SK-N-SH (cell line): Measurements from ENCODE around the gene PDE6D. TPM values are rescaled to one million over a fixed set of nuclear protein-coding genes. Genes with fewer than 3 reads are reported as not detected.

Source experiments
- CTCF ChIA-PET: fragments of 300-600, 350-600 bp; formaldehyde crosslinking; extraction: SDS; loops from one replicate; lab custom pipeline; 2021; lab: Yijun Ruan, JAX
- POLR2A ChIA-PET: fragments of 350-600 bp; sonication (Branson Sonifier 250); formaldehyde crosslinking; extraction: SDS; loops from one replicate; lab custom pipeline; 2020; ENCODE audit warnings: antibody characterized with exemption, inconsistent platforms; lab: Yijun Ruan, JAX
- DNase-seq: peaks from one replicate; pipeline ENCODE4 v3.0.0; 2012
- H2AFZ ChIP-seq: fragments of 200-600 bp; sonication (generic); 2 replicates; pipeline ENCODE4 v1.8.1; 2016; ENCODE audit warnings: antibody characterized with exemption, mild to moderate bottlenecking, low read depth
- H3F3A ChIP-seq: fragments of 200-600 bp; sonication (generic); replicated peaks from 2 replicates; pipeline ENCODE3; 2016; ENCODE audit warnings: antibody characterized with exemption, mild to moderate bottlenecking; ENCODE audit not compliant: insufficient read depth
- H3K27ac ChIP-seq, 2 experiments: fragments of 200-500 bp in 1 of 2; fragments of 200-600 bp in 1 of 2; sonication (Bioruptor generic) in 1 of 2; sonication (generic), shearing (Covaris generic) in 1 of 2; 2 replicates each; pipeline versions ENCODE4 v1.5.1 to v1.6.1; 2014 to 2016; ENCODE audit warnings: low read depth in 2 of 2, inconsistent platforms in 1 of 2, low read length in 1 of 2, mild to moderate bottlenecking in 1 of 2, mixed read lengths in 1 of 2
- H3K27me3 ChIP-seq: fragments of 200-600 bp; sonication (generic), shearing (Covaris generic); 2 replicates; pipeline ENCODE4 v1.6.1; 2016; ENCODE audit warnings: mixed run types; ENCODE audit not compliant: insufficient read depth
- H3K36me3 ChIP-seq, 2 experiments: fragments of 200-500 bp in 1 of 2; fragments of 200-600 bp in 1 of 2; sonication (Bioruptor generic) in 1 of 2; sonication (generic) in 1 of 2; replicated peaks in 1 of 2; 2 replicates each; pipeline versions ENCODE3 to v1.5.1; 2014 to 2016; ENCODE audit warnings: low read length in 1 of 2, mild to moderate bottlenecking in 1 of 2; ENCODE audit not compliant: insufficient read depth in 2 of 2, control insufficient read depth in 1 of 2
- H3K4me1 ChIP-seq, 2 experiments: fragments of 200-500 bp in 1 of 2; fragments of 200-600 bp in 1 of 2; sonication (Bioruptor generic) in 1 of 2; sonication (generic), shearing (Covaris generic) in 1 of 2; 2 replicates each; pipeline versions ENCODE4 v1.5.1 to v1.6.1; 2014 to 2016; ENCODE audit warnings: low read depth in 1 of 2, low read length in 1 of 2, mixed run types in 1 of 2; ENCODE audit not compliant: insufficient read depth in 2 of 2, control insufficient read depth in 1 of 2
- H3K4me2 ChIP-seq: fragments of 200-600 bp; sonication (generic), shearing (Covaris generic); 2 replicates; pipeline ENCODE4 v1.6.1; 2017; ENCODE audit warnings: mixed run types
- H3K4me3 ChIP-seq, 2 experiments: fragments of 200-500 bp in 1 of 2; fragments of 200-600 bp in 1 of 2; sonication (Bioruptor generic) in 1 of 2; sonication (generic), shearing (Covaris generic) in 1 of 2; 2 replicates each; pipeline versions ENCODE4 v1.5.1 to v1.8.1; 2014 to 2016; ENCODE audit warnings: low read depth in 2 of 2, inconsistent platforms in 1 of 2, low read length in 1 of 2, mild to moderate bottlenecking in 1 of 2, mixed read lengths in 1 of 2, moderate library complexity in 1 of 2
- H3K79me2 ChIP-seq: fragments of 200-600 bp; sonication (generic); 2 replicates; pipeline ENCODE4 v1.8.1; 2017; ENCODE audit warnings: mild to moderate bottlenecking; ENCODE audit not compliant: insufficient read depth
- H3K9ac ChIP-seq: fragments of 200-600 bp; sonication (generic); 2 replicates; pipeline ENCODE4 v1.6.1; 2017; ENCODE audit warnings: mixed run types
- H3K9me2 ChIP-seq: fragments of 200-600 bp; sonication (generic); 2 replicates; pipeline ENCODE4 v1.6.1; 2017; ENCODE audit warnings: mixed run types
- H3K9me3 ChIP-seq: fragments of 200-600 bp; sonication (generic); 2 replicates; pipeline ENCODE4 v1.6.1; 2017; ENCODE audit warnings: mixed run types, mild to moderate bottlenecking, moderate library complexity
- H4K20me1 ChIP-seq: fragments of 200-600 bp; sonication (generic); 2 replicates; pipeline ENCODE4 v1.6.1; 2017; ENCODE audit warnings: mild to moderate bottlenecking, mixed run types; ENCODE audit not compliant: insufficient read depth
- CHD2 ChIP-seq: fragments of 150-350 bp; IDR thresholded peaks from 2 replicates; pipeline ENCODE4 v1.6.1; 2018; ENCODE audit warnings: low read length; ENCODE audit not compliant: partially characterized antibody
- ELF1 ChIP-seq: IDR thresholded peaks from 2 replicates; pipeline ENCODE4 v1.4.0; 2012
- EP300 ChIP-seq, 2 experiments: IDR thresholded peaks; 2 replicates each; pipeline versions ENCODE4 v1.4.0 to v1.6.1; 2012; ENCODE audit warnings: borderline replicate concordance in 1 of 2, low read depth in 1 of 2, low read length in 1 of 2
- EZH2phosphoT487 ChIP-seq: fragments of 200-600 bp; sonication (generic); IDR thresholded peaks from 2 replicates; pipeline ENCODE4 v1.6.1; 2017; ENCODE audit warnings: low read depth, mixed run types, mild to moderate bottlenecking, antibody characterized with exemption, moderate library complexity, borderline replicate concordance
- FOXJ3 ChIP-seq: sonication (generic); formaldehyde crosslinking; IDR thresholded peaks from 2 replicates; pipeline ENCODE4 v1.5.1; 2020; ENCODE audit warnings: mild to moderate bottlenecking, missing genetic modification reagents
- FOXM1 ChIP-seq: IDR thresholded peaks from 2 replicates; pipeline ENCODE4 v1.4.0; 2012; ENCODE audit warnings: low read depth, mild to moderate bottlenecking
- GABPA ChIP-seq: IDR thresholded peaks from 2 replicates; pipeline ENCODE4 v1.4.0; 2012; ENCODE audit warnings: low read depth, mild to moderate bottlenecking
- GATA2 ChIP-seq: sonication (generic); formaldehyde crosslinking; IDR thresholded peaks from 2 replicates; pipeline ENCODE4 v1.5.0; 2020; ENCODE audit warnings: mild to moderate bottlenecking, missing genetic modification reagents
- NRF1 ChIP-seq: IDR thresholded peaks from 2 replicates; pipeline ENCODE4 v1.6.1; 2012; ENCODE audit warnings: low read depth, mild to moderate bottlenecking, low read length
- RAD21 ChIP-seq: IDR thresholded peaks from 2 replicates; pipeline ENCODE4 v1.6.1; 2012; ENCODE audit warnings: mild to moderate bottlenecking, low read length
- RCOR1 ChIP-seq: fragments of 150-350 bp; IDR thresholded peaks from 2 replicates; pipeline ENCODE4 v1.6.1; 2017; ENCODE audit warnings: antibody characterized with exemption, low read length
- RFX5 ChIP-seq: IDR thresholded peaks from 2 replicates; pipeline ENCODE4 v1.6.1; 2012; ENCODE audit warnings: mild to moderate bottlenecking, improper control_type of control experiment, low read length
- RXRA ChIP-seq: IDR thresholded peaks from 2 replicates; pipeline ENCODE4 v1.4.0; 2012; ENCODE audit warnings: low read depth, mild to moderate bottlenecking, borderline replicate concordance
- SIN3A ChIP-seq: IDR thresholded peaks from 2 replicates; pipeline ENCODE4 v1.6.1; 2012; ENCODE audit warnings: low read depth, mild to moderate bottlenecking, low read length, moderate library complexity, borderline replicate concordance
- SMC3 ChIP-seq: IDR thresholded peaks from 2 replicates; pipeline ENCODE4 v1.6.1; 2012; ENCODE audit warnings: low read depth, low read length, improper control_type of control experiment
- TAF1 ChIP-seq: IDR thresholded peaks from 2 replicates; pipeline ENCODE4 v1.6.1; 2012; ENCODE audit warnings: low read depth, mild to moderate bottlenecking, low read length, moderate library complexity, borderline replicate concordance
- TCF12 ChIP-seq: IDR thresholded peaks from 2 replicates; pipeline ENCODE4 v1.4.0; 2012
- TEAD4 ChIP-seq: IDR thresholded peaks from 2 replicates; pipeline ENCODE4 v1.4.0; 2012; ENCODE audit warnings: mild to moderate bottlenecking, borderline replicate concordance; ENCODE audit not compliant: insufficient read depth
- WGBS: methylation state at CpG from one replicate; pipeline ENCODE4 v1.1.6; 2017; ENCODE audit warnings: low lambda C conversion rate; 5-methylcytosine and 5-hydroxymethylcytosine counted together
- polyA plus RNA-seq, 3 experiments: library from polyadenylated mRNA; depleted of rRNA; stranded (reverse); fragments of >200 nt; gene quantifications; 2 replicates each; pipeline ENCODE4 v1.2.3, GENCODE V29; 2012
- TF ChIP-seq, protein P1 (sequence below): fragments of 200-600 bp; sonication (generic); IDR thresholded peaks from 2 replicates; pipeline ENCODE4 v1.6.1; 2017; ENCODE audit warnings: antibody characterized with exemption, mild to moderate bottlenecking, moderate library complexity
- TF ChIP-seq, protein P2 (sequence below): fragments of 150-350 bp; IDR thresholded peaks from 2 replicates; pipeline ENCODE4 v1.6.1; 2017; ENCODE audit warnings: antibody characterized with exemption, low read length, low read depth, borderline replicate concordance
- TF ChIP-seq, protein P3 (sequence below): IDR thresholded peaks from 2 replicates; pipeline ENCODE4 v1.6.1; 2012; ENCODE audit warnings: mild to moderate bottlenecking, low read depth, low read length, moderate library complexity
- TF ChIP-seq, protein P4 (sequence below): IDR thresholded peaks from 2 replicates; pipeline ENCODE4 v1.4.0; 2012; ENCODE audit warnings: low read depth, borderline replicate concordance
- TF ChIP-seq, protein P5 (sequence below): fragments of 150-350 bp; IDR thresholded peaks from 2 replicates; pipeline ENCODE4 v1.6.1; 2016; ENCODE audit warnings: mild to moderate bottlenecking, low read depth, low read length

The PDE6D gene
- polyA plus RNA-seq, 1 of the 3 experiments (the other 2 are of a cell fraction), result 33.9 TPM

DNA sequence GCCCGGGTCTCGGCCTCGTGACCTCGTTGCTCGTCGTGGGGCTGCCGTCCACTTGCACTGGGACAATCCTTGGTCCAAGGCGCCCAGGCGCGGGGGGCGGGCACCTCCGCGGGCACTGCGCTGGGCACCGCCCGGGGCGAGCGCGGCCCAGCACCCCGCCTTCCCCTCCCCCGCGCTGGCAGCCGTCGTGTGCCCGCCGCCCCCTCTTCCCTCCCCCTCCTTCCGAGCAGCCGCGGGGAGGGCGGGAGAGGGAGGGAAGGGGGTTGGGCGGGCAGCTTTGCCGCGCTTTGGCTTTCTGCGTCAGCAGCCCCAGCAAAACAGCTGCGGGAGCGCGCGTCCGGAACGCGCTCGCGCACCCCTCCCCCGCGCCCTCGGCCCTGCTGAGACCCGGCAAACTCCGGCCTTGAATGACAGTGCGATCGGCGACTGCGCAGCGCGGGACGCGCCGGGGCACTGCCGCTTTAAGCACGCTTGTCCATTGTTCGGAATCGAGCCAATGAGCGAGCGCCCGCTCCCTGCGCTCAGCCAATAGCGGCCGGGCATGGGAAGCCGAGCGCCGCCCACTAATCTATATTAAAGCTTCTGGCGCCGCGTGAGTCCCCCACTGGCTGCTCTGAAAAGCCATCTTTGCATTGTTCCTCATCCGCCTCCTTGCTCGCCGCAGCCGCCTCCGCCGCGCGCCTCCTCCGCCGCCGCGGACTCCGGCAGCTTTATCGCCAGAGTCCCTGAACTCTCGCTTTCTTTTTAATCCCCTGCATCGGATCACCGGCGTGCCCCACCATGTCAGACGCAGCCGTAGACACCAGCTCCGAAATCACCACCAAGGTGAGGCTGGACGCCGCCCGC is 72.9 kb downstream of the PDE6D start, which contains the start of gene PTMA:
Gene PTMA (plus strand): TSS at position 599 of the 846 bp plus-strand sequence. CDS start 182 bp downstream, at position 781.
- peaks cover 11 to 27% of the 10 kb centered on the region in 2 experiments; a peak in 2 of 4 replicates for H3K4me1 ChIP-seq
- TF ChIP-seq, protein P1, sequence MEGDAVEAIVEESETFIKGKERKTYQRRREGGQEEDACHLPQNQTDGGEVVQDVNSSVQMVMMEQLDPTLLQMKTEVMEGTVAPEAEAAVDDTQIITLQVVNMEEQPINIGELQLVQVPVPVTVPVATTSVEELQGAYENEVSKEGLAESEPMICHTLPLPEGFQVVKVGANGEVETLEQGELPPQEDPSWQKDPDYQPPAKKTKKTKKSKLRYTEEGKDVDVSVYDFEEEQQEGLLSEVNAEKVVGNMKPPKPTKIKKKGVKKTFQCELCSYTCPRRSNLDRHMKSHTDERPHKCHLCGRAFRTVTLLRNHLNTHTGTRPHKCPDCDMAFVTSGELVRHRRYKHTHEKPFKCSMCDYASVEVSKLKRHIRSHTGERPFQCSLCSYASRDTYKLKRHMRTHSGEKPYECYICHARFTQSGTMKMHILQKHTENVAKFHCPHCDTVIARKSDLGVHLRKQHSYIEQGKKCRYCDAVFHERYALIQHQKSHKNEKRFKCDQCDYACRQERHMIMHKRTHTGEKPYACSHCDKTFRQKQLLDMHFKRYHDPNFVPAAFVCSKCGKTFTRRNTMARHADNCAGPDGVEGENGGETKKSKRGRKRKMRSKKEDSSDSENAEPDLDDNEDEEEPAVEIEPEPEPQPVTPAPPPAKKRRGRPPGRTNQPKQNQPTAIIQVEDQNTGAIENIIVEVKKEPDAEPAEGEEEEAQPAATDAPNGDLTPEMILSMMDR, result no peak
- no peak for TF ChIP-seq TEAD4
- no peak; the same call in 1 of the 2 replicates for TF ChIP-seq RXRA
- 0 out of 2 replicates have a peak, but pooled peaks have one; percentile 22 for TF ChIP-seq RCOR1
- TF ChIP-seq, protein P2, sequence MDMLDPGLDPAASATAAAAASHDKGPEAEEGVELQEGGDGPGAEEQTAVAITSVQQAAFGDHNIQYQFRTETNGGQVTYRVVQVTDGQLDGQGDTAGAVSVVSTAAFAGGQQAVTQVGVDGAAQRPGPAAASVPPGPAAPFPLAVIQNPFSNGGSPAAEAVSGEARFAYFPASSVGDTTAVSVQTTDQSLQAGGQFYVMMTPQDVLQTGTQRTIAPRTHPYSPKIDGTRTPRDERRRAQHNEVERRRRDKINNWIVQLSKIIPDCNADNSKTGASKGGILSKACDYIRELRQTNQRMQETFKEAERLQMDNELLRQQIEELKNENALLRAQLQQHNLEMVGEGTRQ, result no peak
- TF ChIP-seq, protein P3, sequence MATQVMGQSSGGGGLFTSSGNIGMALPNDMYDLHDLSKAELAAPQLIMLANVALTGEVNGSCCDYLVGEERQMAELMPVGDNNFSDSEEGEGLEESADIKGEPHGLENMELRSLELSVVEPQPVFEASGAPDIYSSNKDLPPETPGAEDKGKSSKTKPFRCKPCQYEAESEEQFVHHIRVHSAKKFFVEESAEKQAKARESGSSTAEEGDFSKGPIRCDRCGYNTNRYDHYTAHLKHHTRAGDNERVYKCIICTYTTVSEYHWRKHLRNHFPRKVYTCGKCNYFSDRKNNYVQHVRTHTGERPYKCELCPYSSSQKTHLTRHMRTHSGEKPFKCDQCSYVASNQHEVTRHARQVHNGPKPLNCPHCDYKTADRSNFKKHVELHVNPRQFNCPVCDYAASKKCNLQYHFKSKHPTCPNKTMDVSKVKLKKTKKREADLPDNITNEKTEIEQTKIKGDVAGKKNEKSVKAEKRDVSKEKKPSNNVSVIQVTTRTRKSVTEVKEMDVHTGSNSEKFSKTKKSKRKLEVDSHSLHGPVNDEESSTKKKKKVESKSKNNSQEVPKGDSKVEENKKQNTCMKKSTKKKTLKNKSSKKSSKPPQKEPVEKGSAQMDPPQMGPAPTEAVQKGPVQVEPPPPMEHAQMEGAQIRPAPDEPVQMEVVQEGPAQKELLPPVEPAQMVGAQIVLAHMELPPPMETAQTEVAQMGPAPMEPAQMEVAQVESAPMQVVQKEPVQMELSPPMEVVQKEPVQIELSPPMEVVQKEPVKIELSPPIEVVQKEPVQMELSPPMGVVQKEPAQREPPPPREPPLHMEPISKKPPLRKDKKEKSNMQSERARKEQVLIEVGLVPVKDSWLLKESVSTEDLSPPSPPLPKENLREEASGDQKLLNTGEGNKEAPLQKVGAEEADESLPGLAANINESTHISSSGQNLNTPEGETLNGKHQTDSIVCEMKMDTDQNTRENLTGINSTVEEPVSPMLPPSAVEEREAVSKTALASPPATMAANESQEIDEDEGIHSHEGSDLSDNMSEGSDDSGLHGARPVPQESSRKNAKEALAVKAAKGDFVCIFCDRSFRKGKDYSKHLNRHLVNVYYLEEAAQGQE, result peak; percentile 32; the same call in 1 of the 2 replicates
- no peak for TF ChIP-seq EZH2phosphoT487
- peak; percentile 95 for TF ChIP-seq CHD2
- TF ChIP-seq NRF1, result peak; percentile 87
- TF ChIP-seq FOXJ3 (CRISPR knock-in tag), result no peak
- no peak for TF ChIP-seq GATA2 (CRISPR knock-in tag)
- TF ChIP-seq, protein P4, sequence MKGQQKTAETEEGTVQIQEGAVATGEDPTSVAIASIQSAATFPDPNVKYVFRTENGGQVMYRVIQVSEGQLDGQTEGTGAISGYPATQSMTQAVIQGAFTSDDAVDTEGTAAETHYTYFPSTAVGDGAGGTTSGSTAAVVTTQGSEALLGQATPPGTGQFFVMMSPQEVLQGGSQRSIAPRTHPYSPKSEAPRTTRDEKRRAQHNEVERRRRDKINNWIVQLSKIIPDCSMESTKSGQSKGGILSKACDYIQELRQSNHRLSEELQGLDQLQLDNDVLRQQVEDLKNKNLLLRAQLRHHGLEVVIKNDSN, result no peak
- TF ChIP-seq, protein P5, sequence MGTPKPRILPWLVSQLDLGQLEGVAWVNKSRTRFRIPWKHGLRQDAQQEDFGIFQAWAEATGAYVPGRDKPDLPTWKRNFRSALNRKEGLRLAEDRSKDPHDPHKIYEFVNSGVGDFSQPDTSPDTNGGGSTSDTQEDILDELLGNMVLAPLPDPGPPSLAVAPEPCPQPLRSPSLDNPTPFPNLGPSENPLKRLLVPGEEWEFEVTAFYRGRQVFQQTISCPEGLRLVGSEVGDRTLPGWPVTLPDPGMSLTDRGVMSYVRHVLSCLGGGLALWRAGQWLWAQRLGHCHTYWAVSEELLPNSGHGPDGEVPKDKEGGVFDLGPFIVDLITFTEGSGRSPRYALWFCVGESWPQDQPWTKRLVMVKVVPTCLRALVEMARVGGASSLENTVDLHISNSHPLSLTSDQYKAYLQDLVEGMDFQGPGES, result peak; percentile 50
- TF ChIP-seq ELF1, result 0 out of 2 replicates have a peak, but pooled peaks have one; percentile 33
- TF ChIP-seq FOXM1, result no peak
- TF ChIP-seq EP300 (IDR thresholded peaks at IDR 0.05; ENCODE audit: borderline replicate concordance in 1 of 2, low read depth in 1 of 2, low read length in 1 of 2), result 0 out of 4 replicates have a peak, but pooled peaks have one; percentile 12 to 25
- no peak for TF ChIP-seq GABPA
- no peak for TF ChIP-seq RAD21
- TF ChIP-seq RFX5, result peak; percentile 56; the same call in 1 of the 2 replicates
- 0 out of 2 replicates have a peak, but pooled peaks have one; percentile 39 for TF ChIP-seq SIN3A
- TF ChIP-seq TAF1, result peak; percentile 91
- TF ChIP-seq SMC3, result peak; percentile 6; the same call in 1 of the 2 replicates
- peak; percentile 38; the same call in 1 of the 2 replicates for TF ChIP-seq TCF12

More for the DNA sequence above, 72.9 kb downstream of the PDE6D start, which contains the start of gene PTMA:
- DNase-seq, result peak; percentile 90
- H3K27me3 ChIP-seq, result no peaks in the 10 kb centered on the region
- peaks cover 58% of the 10 kb centered on the region for H3K79me2 ChIP-seq
- WGBS, result 0% methylated on average over 18 of the region's 97 CpGs
- peak within 1 kb of the TSS; percentile 92 to 100 for H3K27ac ChIP-seq
- no peaks in the 10 kb centered on the region for H3K9me3 ChIP-seq
- CTCF ChIA-PET, result interaction anchor here (0.8 to 34.6 kb wide), 4 partner anchors 23 to 144 kb away, joined by 3 to 1218 read pairs (median 24); no protein-coding TSS in a partner anchor
- H3K36me3 ChIP-seq, result peaks cover 11 to 19% of the 10 kb centered on the region in 2 experiments
- H4K20me1 ChIP-seq, result peaks cover 45% of the 10 kb centered on the region
- no peaks in the 10 kb centered on the region for H3K9me2 ChIP-seq
- peak within 1 kb of the TSS; percentile 96 to 100 for H3K4me3 ChIP-seq
- peaks cover 12% of the 10 kb centered on the region for H3F3A ChIP-seq
- H3K4me2 ChIP-seq, result peak within 1 kb of the TSS; percentile 97
- H2AFZ ChIP-seq, result peak within 1 kb of the TSS; percentile 82
- H3K9ac ChIP-seq, result peak within 1 kb of the TSS; percentile 98
- POLR2A ChIA-PET, result interaction anchor here (0.5 to 3.1 kb wide), 15 partner anchors 9 to 868 kb away, joined by 3 to 38 read pairs (median 9); partner anchors contain the start of gene NCL
